ENCODE data around the gene CCDC88C. TPM values are rescaled to one million over a fixed set of nuclear protein-coding genes. Genes with fewer than 3 reads are reported as not detected.

CCDC88C gene
- total RNA-seq, 2 experiments from 2014 or later: 60.7 to 66.0 TPM

DNA sequence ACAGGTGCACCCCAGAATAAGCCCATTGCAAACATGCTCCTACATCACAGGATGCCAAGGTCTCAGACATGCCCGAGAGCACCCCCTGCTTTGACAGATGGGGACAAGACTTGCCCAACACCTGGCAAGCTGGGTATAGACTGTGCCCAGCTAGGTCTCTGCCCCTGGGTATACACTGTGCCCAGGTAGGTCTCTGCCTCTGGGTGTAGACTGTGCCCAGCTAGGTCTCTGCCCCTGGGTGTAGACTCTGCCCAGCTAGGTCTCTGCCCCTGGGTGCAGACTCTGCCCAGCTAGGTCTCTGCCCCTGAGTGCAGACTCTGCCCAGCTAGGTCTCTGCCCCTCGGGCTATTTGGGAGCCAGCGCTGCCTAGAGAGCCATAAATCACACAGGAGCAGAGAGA lies 85.9 kb downstream of the CCDC88C start:
- CTCF ChIA-PET: interaction anchor here (1.2 kb wide), 2 partner anchors 8 to 84 kb away, joined by 3 read pairs; no protein-coding TSS in a partner anchor
- POLR2A ChIA-PET: interaction anchor here (0.5 to 1.0 kb wide), 3 partner anchors 12 to 84 kb away, joined by 3 read pairs; no protein-coding TSS in a partner anchor

DNA sequence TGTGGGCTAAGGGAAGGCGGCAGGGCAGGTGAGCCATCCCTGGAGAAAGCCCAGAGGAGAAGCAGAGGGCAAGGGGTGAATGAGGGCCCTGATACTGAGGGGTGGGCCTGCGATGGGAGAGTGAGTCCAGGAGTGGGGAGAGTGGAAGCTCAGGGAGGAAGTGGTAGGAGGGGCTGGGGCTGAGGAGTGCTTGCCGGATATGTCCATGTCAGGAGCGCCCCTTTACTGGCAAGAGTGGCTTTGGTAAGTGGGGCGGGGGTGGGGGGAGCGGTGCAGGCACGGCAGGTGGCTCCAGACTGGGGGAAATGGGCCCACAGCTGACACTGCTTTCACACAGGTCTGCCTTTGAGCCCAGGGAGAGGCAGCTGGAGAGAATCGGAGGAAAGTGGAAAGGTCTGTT lies 86.8 kb downstream of the CCDC88C start:
- POLR2A ChIA-PET: interaction anchor here (0.8 to 1.0 kb wide), 2 partner anchors 25 to 85 kb away, joined by 3 read pairs; no protein-coding TSS in a partner anchor
- CTCF ChIA-PET: interaction anchor here (0.6 to 1.2 kb wide), 4 partner anchors 8 to 632 kb away, joined by 3 to 4 read pairs (median 3); no protein-coding TSS in a partner anchor

GRCh38 chr14:91330096-91330696 lies 87.4 kb downstream of the CCDC88C start:
- ChIA-PET CTCF (interaction anchor here (0.8 kb wide), 1 partner anchor 97 kb away, joined by 4 read pairs; no protein-coding TSS in a partner anchor), POLR2A (no interaction called here)

GRCh38 chr14:91329486-91330014 lies 88.1 kb downstream of the CCDC88C start:
- CTCF ChIA-PET: interaction anchor here (0.8 to 1.5 kb wide), 2 partner anchors 90 to 98 kb away, joined by 3 to 4 read pairs; no protein-coding TSS in a partner anchor
- POLR2A ChIA-PET: no interaction called here

DNA sequence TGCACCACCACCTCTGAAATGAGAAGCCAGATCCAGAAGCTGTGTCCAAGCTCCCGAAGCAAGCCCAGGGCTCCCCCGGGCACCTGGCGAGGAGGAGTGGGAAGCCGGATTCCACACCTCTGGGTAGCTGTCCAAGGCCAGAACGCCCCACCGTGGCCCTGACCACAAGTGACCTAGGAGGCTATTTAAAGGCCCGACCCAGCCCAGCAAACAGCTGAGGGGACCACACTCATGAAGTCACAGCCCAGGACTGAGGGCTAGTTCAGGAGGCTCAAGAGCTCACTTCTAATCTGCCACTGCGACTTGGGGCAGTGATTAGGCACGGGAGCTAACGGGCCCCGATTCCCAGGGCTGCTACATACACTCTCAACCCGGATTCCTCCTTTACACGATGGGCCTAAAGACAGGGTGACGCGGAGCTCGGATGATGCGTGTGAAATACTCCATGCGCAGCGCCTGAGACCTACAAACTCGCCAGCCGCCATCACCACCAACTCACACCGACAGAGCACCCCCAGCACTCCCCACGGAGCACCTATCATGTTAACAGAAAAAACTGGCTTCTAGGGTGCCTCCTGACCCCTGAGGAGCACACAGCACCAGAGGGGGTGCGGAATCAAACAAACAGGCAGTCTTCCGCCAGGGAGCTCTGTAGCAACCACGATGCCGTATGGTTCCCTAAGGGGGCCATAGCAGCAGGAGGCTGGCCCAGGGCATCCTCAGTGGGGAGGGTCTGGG lies 89.1 kb downstream of the CCDC88C start:
- ChIA-PET CTCF (interaction anchor here (0.6 to 1.5 kb wide), 3 partner anchors 16 to 91 kb away, joined by 3 read pairs; no protein-coding TSS in a partner anchor), POLR2A (no interaction called here)

GRCh38 chr14:91327661-91328312 lies 89.8 kb downstream of the CCDC88C start:
- POLR2A ChIA-PET: no interaction called here

GRCh38 chr14:91327250-91327595 lies 90.4 kb downstream of the CCDC88C start:
- POLR2A ChIA-PET: interaction anchor here (0.8 kb wide), 1 partner anchor 90 kb away, joined by 3 read pairs; no protein-coding TSS in a partner anchor
- CTCF ChIA-PET: interaction anchor here (1.4 to 1.6 kb wide), 3 partner anchors 15 to 46 kb away, joined by 3 to 5 read pairs (median 3); no protein-coding TSS in a partner anchor

More at GRCh38 chr14:91327661-91328312, 89.8 kb downstream of the CCDC88C start:
- CTCF ChIA-PET: interaction anchor here (1.4 to 1.6 kb wide), 3 partner anchors 14 to 45 kb away, joined by 3 to 5 read pairs (median 3); no protein-coding TSS in a partner anchor

GRCh38 chr14:91326514-91327249 lies 90.9 kb downstream of the CCDC88C start:
- ChIA-PET POLR2A (interaction anchor here (0.8 kb wide), 1 partner anchor 91 kb away, joined by 3 read pairs; no protein-coding TSS in a partner anchor), CTCF (interaction anchor here (1.1 to 1.6 kb wide), 4 partner anchors 15 to 98 kb away, joined by 3 to 5 read pairs (median 3); no protein-coding TSS in a partner anchor)

DNA sequence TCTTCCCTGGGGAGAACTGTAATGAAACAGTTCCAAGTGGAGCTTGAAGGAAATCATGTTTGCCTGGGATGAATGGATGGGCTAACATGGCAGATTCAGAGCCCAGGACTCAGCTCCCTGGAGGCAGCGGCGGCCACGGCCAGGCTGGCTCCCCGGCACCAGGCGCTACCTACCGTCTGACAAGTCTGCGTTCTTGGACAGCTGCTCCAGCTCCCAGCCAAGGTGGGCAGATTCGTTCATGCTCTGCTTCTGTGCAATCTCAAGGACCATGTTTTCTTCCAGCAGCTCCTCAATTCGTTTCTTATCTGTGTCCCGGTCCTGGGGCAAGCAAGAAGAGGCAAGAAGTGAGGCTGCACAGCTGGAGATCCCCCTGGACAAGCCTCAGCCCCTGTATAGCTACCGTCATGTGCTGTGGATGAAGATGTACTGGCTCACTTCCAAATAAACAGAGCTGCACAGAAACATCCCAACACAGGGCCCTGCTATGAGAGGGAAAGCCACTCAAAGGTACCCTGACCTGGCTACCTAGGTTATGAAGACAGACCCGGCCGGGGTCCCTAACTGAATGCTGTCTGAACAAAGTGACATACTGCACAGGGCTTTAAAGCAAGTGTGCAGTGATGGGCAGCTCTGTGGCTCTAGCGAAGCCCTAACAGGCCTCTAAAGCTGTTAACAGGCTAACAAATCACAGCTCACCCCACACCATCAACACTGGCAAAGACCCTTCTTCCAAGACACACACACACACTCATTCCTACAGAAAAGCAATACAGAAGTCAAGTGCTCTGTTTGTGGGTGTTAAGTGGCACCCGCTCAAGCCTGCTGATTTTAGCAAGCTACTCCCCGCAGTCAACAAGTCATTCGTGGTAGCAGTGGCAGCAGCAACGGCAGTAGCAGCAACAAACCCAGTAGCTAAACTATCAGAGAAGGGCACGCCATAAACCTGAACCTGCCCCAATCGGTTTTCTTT lies 92.7 kb downstream of the CCDC88C start:
- CTCF ChIA-PET: interaction anchor here (0.6 to 3.0 kb wide), 14 partner anchors 14 to 586 kb away, joined by 3 to 28 read pairs (median 4); partner anchors contain the start of gene CCDC88C
- POLR2A ChIA-PET: interaction anchor here (1.4 to 2.6 kb wide), 5 partner anchors 24 to 93 kb away, joined by 3 to 11 read pairs (median 9); partner anchors contain the start of gene CCDC88C

GRCh38 chr14:91323671-91324605 lies 93.7 kb downstream of the CCDC88C start:
- CTCF ChIA-PET: interaction anchor here (0.7 to 3.0 kb wide), 26 partner anchors 8 to 103 kb away, joined by 3 to 28 read pairs (median 6); partner anchors contain the start of gene CCDC88C
- POLR2A ChIA-PET: interaction anchor here (0.9 to 2.6 kb wide), 8 partner anchors 25 to 97 kb away, joined by 3 to 11 read pairs (median 4); partner anchors contain the start of gene CCDC88C

DNA sequence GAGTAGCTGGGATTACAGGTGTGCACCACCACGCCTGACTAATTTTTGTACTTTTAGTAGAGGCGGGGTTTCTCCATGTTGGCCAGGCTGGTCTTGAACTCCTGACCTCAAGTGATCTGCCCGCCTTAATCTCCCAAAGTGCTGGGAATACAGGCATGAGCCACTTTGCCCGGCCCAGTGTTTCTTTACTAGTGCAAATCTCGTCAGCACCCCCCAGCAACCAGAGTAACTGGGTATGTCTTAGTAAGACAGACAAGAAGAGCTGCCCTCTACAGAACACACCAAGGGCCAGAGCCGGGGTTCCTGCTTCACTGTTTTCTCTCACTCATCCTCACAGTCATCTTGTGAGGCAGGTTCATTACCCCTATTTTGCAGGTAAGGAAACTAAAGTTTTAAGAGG lies 94.6 kb downstream of the CCDC88C start:
- ChIA-PET POLR2A (interaction anchor here (0.9 to 2.6 kb wide), 6 partner anchors 26 to 98 kb away, joined by 3 to 11 read pairs (median 6); partner anchors contain the start of gene CCDC88C), CTCF (interaction anchor here (0.7 to 3.0 kb wide), 22 partner anchors 9 to 104 kb away, joined by 3 to 28 read pairs (median 7); partner anchors contain the start of gene CCDC88C)

DNA sequence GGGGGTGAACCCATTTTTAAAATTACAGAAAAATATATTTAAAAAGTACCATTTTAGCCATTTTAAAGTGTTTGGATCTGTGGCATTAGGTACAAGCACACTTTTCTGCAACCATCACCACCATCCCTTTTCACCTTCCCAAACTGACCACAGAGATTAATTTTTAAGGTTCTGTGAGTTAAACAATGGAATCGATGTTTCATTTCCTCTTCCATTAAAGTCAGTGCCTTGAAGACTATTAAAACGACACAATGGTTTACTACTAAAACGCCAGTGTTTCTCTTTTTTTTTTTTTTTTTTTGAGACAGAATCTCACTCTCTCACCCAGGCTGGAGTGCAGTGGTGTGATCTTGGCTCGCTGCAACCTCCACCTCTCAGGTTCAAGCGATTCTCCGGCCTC lies 95.0 kb downstream of the CCDC88C start:
- ChIA-PET CTCF (interaction anchor here (1.1 to 3.0 kb wide), 11 partner anchors 24 to 104 kb away, joined by 5 to 28 read pairs (median 7); partner anchors contain the start of gene CCDC88C), POLR2A (interaction anchor here (2.2 kb wide), 1 partner anchor 93 kb away, joined by 9 read pairs; no protein-coding TSS in a partner anchor)

GRCh38 chr14:91321131-91321530 lies 96.5 kb downstream of the CCDC88C start:
- POLR2A ChIA-PET: no interaction called here
- CTCF ChIA-PET: interaction anchor here (0.6 to 3.0 kb wide), 4 partner anchors 28 to 106 kb away, joined by 3 to 12 read pairs (median 3); no protein-coding TSS in a partner anchor

DNA sequence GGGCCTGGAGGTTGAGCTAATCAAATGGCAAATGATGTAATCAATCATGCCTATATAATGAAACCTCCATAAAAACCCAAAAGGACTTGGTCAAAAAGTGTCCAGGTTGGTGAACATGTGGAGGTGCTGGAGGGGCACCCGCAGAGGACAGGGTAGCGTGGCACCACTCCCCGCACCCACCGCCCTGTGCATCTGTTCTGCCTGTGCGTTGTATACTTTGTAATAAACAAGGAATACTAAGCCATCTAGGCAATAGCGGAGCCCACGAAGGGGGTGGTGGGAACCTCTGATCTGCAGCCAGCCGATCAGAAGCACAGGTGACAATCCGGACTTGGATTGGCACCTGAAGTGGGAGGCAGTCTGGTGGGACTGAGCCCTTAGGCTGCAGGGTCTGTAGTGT lies 97.4 kb downstream of the CCDC88C start:
- CTCF ChIA-PET: interaction anchor here (1.4 to 3.0 kb wide), 3 partner anchors 29 to 97 kb away, joined by 3 to 12 read pairs (median 4); partner anchors contain the start of gene CCDC88C
- POLR2A ChIA-PET: no interaction called here

DNA sequence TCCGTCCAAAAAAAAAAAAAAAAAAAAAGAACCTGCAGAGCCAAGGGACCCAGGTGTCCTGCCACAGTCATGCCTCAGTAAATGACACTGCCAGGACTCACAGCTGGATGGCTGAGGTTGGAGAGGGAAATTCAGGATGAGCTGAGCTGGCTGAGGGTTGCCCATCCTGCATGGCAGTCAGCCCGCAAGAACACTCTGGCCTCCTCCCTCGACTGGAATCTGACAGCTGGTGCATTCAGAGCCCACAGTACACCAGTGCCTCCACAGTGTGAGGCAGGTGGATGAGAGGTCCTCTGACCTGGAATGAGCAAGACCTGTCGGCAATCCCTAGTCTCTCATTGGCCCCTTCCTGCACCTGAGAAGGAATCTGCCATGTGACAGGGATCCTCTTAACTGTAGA lies 98.7 kb downstream of the CCDC88C start:
- POLR2A ChIA-PET: interaction anchor here (0.6 kb wide), 1 partner anchor 44 kb away, joined by 3 read pairs; no protein-coding TSS in a partner anchor

More for the DNA sequence above, 98.7 kb downstream of the CCDC88C start:
- CTCF ChIA-PET: interaction anchor here (0.5 to 3.0 kb wide), 5 partner anchors 16 to 98 kb away, joined by 3 to 12 read pairs (median 4); partner anchors contain the start of gene CCDC88C
